A673 (cell line): Measurements from ENCODE around the gene TMEM30B. TPM values are rescaled to one million over a fixed set of nuclear protein-coding genes. Genes with fewer than 3 reads are reported as not detected.

ENCODE experiments used
- BruUV-seq: library from RNA; stranded (reverse); fragments of 400-500 nt; replicated peaks from 2 replicates; lab custom pipeline; 2021; lab: Mats Ljungman, UMichigan
- CTCF ChIA-PET: fragments of 300-600 bp; sonication (Branson Sonifier 250); formaldehyde crosslinking; loops from one replicate; lab custom pipeline; 2022; ENCODE audit warnings: antibody characterized with exemption; lab: Charles Lee
- POLR2A ChIA-PET: fragments of 300-600 bp; sonication (Branson Sonifier 250); formaldehyde crosslinking; loops from one replicate; lab custom pipeline; 2022; ENCODE audit warnings: antibody characterized with exemption; ENCODE audit not compliant: low non-redundant PET; lab: Charles Lee
- DNase-seq: peaks from one replicate; pipeline ENCODE4 v3.0.0-alpha.2; 2015; ENCODE audit warnings: low spot score
- H3K27ac ChIP-seq: fragments of 200-600 bp; sonication (generic); 2 replicates; pipeline ENCODE4 v1.5.1; 2016; ENCODE audit warnings: mixed run types, low read depth, mild to moderate bottlenecking, mixed read lengths, antibody characterized with exemption, low read length; ENCODE audit not compliant: poor library complexity, severe bottlenecking
- H3K27me3 ChIP-seq: fragments of 200-600 bp; sonication (generic); replicated peaks from 2 replicates; pipeline ENCODE4 v1.6.1; 2017; ENCODE audit warnings: mixed run types, low read depth, mild to moderate bottlenecking, mixed read lengths, antibody characterized with exemption, low read length; ENCODE audit not compliant: insufficient read depth, poor library complexity
- H3K36me3 ChIP-seq: fragments of 200-600 bp; sonication (generic); 2 replicates; pipeline ENCODE4 v1.6.1; 2016; ENCODE audit warnings: mixed run types, mild to moderate bottlenecking, mixed read lengths, antibody characterized with exemption, low read length; ENCODE audit not compliant: insufficient read depth, poor library complexity, severe bottlenecking
- H3K4me1 ChIP-seq: fragments of 200-600 bp; sonication (generic); 2 replicates; pipeline ENCODE4 v1.6.1; 2017; ENCODE audit warnings: mixed run types, mild to moderate bottlenecking, mixed read lengths, antibody characterized with exemption, low read length; ENCODE audit not compliant: insufficient read depth, poor library complexity, severe bottlenecking
- H3K4me3 ChIP-seq: fragments of 200-600 bp; sonication (generic); 2 replicates; pipeline ENCODE4 v1.5.1; 2016; ENCODE audit warnings: low read depth, mixed run types, mild to moderate bottlenecking, mixed read lengths, low read length; ENCODE audit not compliant: poor library complexity, severe bottlenecking
- H3K9me3 ChIP-seq: fragments of 200-600 bp; sonication (generic); 2 replicates; pipeline ENCODE4 v1.6.1; 2016; ENCODE audit warnings: mixed run types, low read depth, mild to moderate bottlenecking, mixed read lengths, antibody characterized with exemption, low read length; ENCODE audit not compliant: poor library complexity, severe bottlenecking
- CTCF ChIP-seq: fragments of 300-800, 200-600 bp; sonication (generic); conservative IDR thresholded peaks from 2 replicates; pipeline ENCODE4 v1.5.1; 2017; ENCODE audit warnings: low read depth, mild to moderate bottlenecking, antibody characterized with exemption, low read length, moderate library complexity, mixed read lengths
- EZH2 ChIP-seq: fragments of 200-600 bp; sonication (generic); IDR thresholded peaks from 2 replicates; pipeline ENCODE4 v1.6.1; 2017; ENCODE audit warnings: borderline replicate concordance, low read depth, mild to moderate bottlenecking, mixed read lengths, antibody characterized with exemption, low read length; ENCODE audit not compliant: poor library complexity, severe bottlenecking
- intact Hi-C: fragments of 100-400 bp; cut with micrococcal nuclease; formaldehyde crosslinking; loops from one replicate; pipeline ENCODE4 v1.10.0; 2022; ENCODE audit not compliant: unreplicated experiment
- total RNA-seq: library from RNA; stranded (reverse); gene quantifications from 2 replicates; pipeline ENCODE4 v1.2.3, GENCODE V29; 2021

The TMEM30B gene
- total RNA-seq, 1 experiment from 2014 or later: 0.15 TPM

DNA sequence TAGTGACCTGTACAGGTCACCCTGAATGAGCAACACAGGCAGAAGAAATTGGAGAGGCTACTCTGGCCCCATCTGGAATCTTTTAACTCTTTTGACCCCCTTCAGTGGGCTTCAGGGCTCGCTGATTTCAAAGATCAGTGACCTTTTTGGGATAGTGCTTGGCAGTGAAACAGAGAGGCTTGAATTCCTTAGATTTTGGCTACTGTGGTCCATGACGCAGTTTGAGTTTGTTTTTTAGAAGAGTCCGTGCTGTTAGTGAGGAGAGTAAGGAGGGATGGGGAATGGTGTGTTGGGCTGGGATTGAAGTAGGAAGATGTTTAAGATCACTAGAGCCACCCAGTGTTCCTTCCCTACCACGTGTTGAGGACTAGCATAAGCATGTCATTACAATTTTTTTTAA, 16.5 kb downstream of the TMEM30B start:
- BruUV-seq: no TSS peak
- ChIA-PET CTCF (no interaction called here), POLR2A (no interaction called here)
- TF ChIP-seq CTCF (no peak), EZH2 (no peak)
- H3K27me3 ChIP-seq: no peaks in the 10 kb centered on the region
- H3K36me3 ChIP-seq: no peaks in the 10 kb centered on the region
- no peaks in the 10 kb centered on the region for H3K9me3 ChIP-seq
- DNase-seq: no peak
- no peaks in the 10 kb centered on the region for H3K4me1 ChIP-seq
- intact Hi-C loops: no loop called here
- H3K27ac ChIP-seq: no peak overlapping the region
- no peak overlapping the region for H3K4me3 ChIP-seq

DNA sequence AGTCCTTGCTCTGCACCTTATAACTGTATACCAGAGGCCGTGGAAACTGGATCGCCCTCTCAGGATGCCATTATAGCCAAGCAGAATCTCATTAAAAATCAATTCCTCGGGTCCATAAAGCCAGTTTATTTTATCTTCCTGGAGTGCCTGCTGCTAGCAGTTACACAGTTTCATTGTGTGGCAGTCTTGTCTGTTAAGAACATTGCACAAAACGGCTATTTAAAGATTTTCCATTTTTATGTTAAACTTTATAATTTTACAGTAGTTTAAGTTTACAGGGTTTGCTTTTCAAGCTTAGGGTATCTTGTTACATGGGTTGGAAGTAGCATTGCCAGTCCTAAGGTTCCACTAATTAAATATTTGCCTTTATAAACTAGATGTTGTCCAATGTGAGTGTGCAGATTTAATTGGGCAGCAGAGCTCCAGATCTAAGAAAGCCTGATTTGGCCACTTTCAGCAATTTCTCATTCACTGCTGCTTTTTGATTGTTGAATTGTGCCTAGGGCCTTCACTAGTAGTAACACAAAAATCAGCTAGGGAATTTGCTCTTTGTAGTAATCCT, 17.0 kb downstream of the TMEM30B start:
- TF ChIP-seq CTCF (no peak), EZH2 (no peak)
- ChIA-PET POLR2A (no interaction called here), CTCF (no interaction called here)
- intact Hi-C loops: no loop called here
- peaks cover 2% of the 10 kb centered on the region for H3K4me1 ChIP-seq
- H3K4me3 ChIP-seq: no peak overlapping the region
- H3K27me3 ChIP-seq: no peaks in the 10 kb centered on the region
- BruUV-seq: no TSS peak
- H3K9me3 ChIP-seq: no peaks in the 10 kb centered on the region
- H3K36me3 ChIP-seq: no peaks in the 10 kb centered on the region
- no peak overlapping the region for H3K27ac ChIP-seq
- DNase-seq: no peak

DNA sequence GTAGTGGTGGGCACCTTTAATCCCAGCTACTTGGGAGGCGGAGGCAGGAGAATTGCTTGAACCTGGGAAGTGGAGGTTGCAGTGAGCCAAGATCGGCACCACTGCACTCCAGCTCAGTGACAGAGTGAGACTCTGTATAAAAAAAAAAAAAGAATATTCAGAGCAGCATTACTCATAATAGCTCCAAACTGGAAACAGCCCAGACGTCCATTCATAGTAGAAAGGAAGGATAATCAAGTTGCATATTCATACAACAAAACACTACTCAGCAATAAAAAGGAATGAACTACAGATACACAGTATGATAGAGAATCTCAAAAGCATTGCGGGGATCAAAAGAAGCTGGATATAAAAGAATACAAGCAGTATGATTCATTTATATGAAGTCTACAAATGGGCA, 19.1 kb downstream of the TMEM30B start:
- CTCF ChIA-PET: no interaction called here
- POLR2A ChIA-PET: no interaction called here
- H3K36me3 ChIP-seq: no peaks in the 10 kb centered on the region
- no peak overlapping the region for H3K27ac ChIP-seq
- intact Hi-C loops: no loop called here
- no peak overlapping the region for H3K4me3 ChIP-seq
- no peaks in the 10 kb centered on the region for H3K9me3 ChIP-seq
- H3K4me1 ChIP-seq: peaks cover 17% of the 10 kb centered on the region
- TF ChIP-seq EZH2: no peak
- no peak for TF ChIP-seq CTCF
- no peaks in the 10 kb centered on the region for H3K27me3 ChIP-seq
- BruUV-seq: no TSS peak
- no peak for DNase-seq
